Upper lobe of left lung (tissue), 6 donors: Measurements from ENCODE around the gene CAPN3. TPM values are rescaled to one million over a fixed set of nuclear protein-coding genes. Genes with fewer than 3 reads are reported as not detected.

Experiments
- ATAC-seq, 2 donors: fragments of 200-7000 bp; cut with Tn5 transposase; one replicate each; pipeline ENCODE4 v1.9.1; 2022; ENCODE audit warnings: mild to moderate bottlenecking in 2 of 2, moderate library complexity in 2 of 2; ENCODE audit not compliant: low FRiP score in 2 of 2
- DNase-seq, 2 donors: peaks; one replicate each; pipeline ENCODE4 v3.0.0-alpha.2; 2019 to 2020
- H3K27ac ChIP-seq, 4 donors: fragments of 200-600 bp; sonication (generic); one replicate each; pipeline ENCODE4 v1.5.1; 2016 to 2019
- H3K27me3 ChIP-seq, 4 donors: fragments of 200-600 bp; sonication (generic); one replicate each; pipeline ENCODE4 v1.5.1; 2017 to 2019
- H3K36me3 ChIP-seq, 4 donors: fragments of 200-600 bp; sonication (generic); one replicate each; pipeline ENCODE4 v1.5.1; 2016 to 2019
- H3K4me1 ChIP-seq, 4 donors: fragments of 200-600 bp; sonication (generic); one replicate each; pipeline ENCODE4 v1.5.1; 2018 to 2019
- H3K4me3 ChIP-seq, 4 donors: fragments of 200-600 bp; sonication (generic); one replicate each; pipeline ENCODE4 v1.5.1; 2017 to 2019; ENCODE audit warnings: mild to moderate bottlenecking in 2 of 4, moderate library complexity in 1 of 4
- H3K9me3 ChIP-seq, 4 donors: fragments of 200-600 bp; sonication (generic); one replicate each; pipeline ENCODE4 v1.5.1; 2018 to 2019
- EP300 ChIP-seq, 4 donors: sonication (generic); formaldehyde crosslinking; IDR thresholded peaks; one replicate each; pipeline ENCODE4 v1.5.1; 2017; ENCODE audit warnings: antibody characterized with exemption in 4 of 4, control low read depth in 2 of 4
- POLR2A ChIP-seq, 4 donors: fragments of 450-650 bp; IDR thresholded peaks; one replicate each; pipeline ENCODE4 v1.5.1; 2016 to 2017; ENCODE audit warnings: antibody characterized with exemption in 4 of 4, mild to moderate bottlenecking in 2 of 4
- POLR2AphosphoS5 ChIP-seq, 2 donors: sonication (generic); formaldehyde crosslinking; IDR thresholded peaks; one replicate each; pipeline ENCODE4 v1.5.1; 2017; ENCODE audit warnings: antibody characterized with exemption in 2 of 2
- whole genome bisulfite sequencing, 2 donors: methylation state at CpG; one replicate each; pipeline ENCODE4 v1.1.5; 2017 to 2018; 5-methylcytosine and 5-hydroxymethylcytosine counted together
- total RNA-seq, 6 donors: library from RNA; depleted of rRNA in 4 of 6; stranded (reverse); fragments of >200 nt in 4 of 6; gene quantifications; one replicate each; pipeline versions ENCODE4 v1.1.0 to v1.2.1, GENCODE V29; 2016 to 2021
- TF ChIP-seq, protein P1 (sequence below), 6 experiments: fragments of 450-650 bp in 4 of 6; fragments of 200-600 bp in 2 of 6; sonication (generic) in 2 of 6; IDR thresholded peaks; one replicate each; pipeline ENCODE4 v1.5.1; 2016 to 2019; ENCODE audit warnings: antibody characterized with exemption in 6 of 6
- donor health status: DM: no; HTN: no; CAD: no; lungs with moderate emphysema.
- donor health status: DM: no; HTN: yes; CAD: no; lungs with severe emphysema.

CAPN3 gene
- total RNA-seq, 6 donors from 2014 or later, result 24.0 to 369 (median 54.3) TPM

- no peak for TF ChIP-seq POLR2AphosphoS5 (IDR thresholded peaks at IDR 0.05)
- TF ChIP-seq, protein P1, sequence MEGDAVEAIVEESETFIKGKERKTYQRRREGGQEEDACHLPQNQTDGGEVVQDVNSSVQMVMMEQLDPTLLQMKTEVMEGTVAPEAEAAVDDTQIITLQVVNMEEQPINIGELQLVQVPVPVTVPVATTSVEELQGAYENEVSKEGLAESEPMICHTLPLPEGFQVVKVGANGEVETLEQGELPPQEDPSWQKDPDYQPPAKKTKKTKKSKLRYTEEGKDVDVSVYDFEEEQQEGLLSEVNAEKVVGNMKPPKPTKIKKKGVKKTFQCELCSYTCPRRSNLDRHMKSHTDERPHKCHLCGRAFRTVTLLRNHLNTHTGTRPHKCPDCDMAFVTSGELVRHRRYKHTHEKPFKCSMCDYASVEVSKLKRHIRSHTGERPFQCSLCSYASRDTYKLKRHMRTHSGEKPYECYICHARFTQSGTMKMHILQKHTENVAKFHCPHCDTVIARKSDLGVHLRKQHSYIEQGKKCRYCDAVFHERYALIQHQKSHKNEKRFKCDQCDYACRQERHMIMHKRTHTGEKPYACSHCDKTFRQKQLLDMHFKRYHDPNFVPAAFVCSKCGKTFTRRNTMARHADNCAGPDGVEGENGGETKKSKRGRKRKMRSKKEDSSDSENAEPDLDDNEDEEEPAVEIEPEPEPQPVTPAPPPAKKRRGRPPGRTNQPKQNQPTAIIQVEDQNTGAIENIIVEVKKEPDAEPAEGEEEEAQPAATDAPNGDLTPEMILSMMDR (IDR thresholded peaks at IDR 0.05), result no peak
- no peak for TF ChIP-seq POLR2A (IDR thresholded peaks at IDR 0.05)
- no peak for DNase-seq
- Histone ChIP-seq H3K36me3 (no peaks in the 10 kb centered on the region), H3K9me3 (peaks cover 0 to 4% (median 0%) of the 10 kb centered on the region in 4 donors), H3K4me1 (no peaks in the 10 kb centered on the region), H3K27me3 (no peaks in the 10 kb centered on the region), H3K4me3 (no peak overlapping the region), H3K27ac (no peak overlapping the region)
- 95 to 97% methylated on average over 1 of the region's 1 CpG for WGBS, 2 donors
- ATAC-seq, result no peak
Measured at GRCh38 chr15:42374810-42375209, 15.5 kb downstream of the CAPN3 start.

- H3K4me3 ChIP-seq, result no peak overlapping the region
- no peak for TF ChIP-seq EP300 (IDR thresholded peaks at IDR 0.05)
- no peak for TF ChIP-seq POLR2AphosphoS5 (IDR thresholded peaks at IDR 0.05)
- TF ChIP-seq, protein P1 (IDR thresholded peaks at IDR 0.05), result no peak
- no peak for TF ChIP-seq POLR2A (IDR thresholded peaks at IDR 0.05)
- DNase-seq (peak in 1 of 2 donors; percentile 67), ATAC-seq (no peak)
- no peak overlapping the region for H3K27ac ChIP-seq
- WGBS, 2 donors, result 65 to 78% methylated on average over 5 of the region's 5 CpGs
- H3K9me3 ChIP-seq, result peaks cover 0 to 4% (median 0%) of the 10 kb centered on the region in 4 donors
- no peaks in the 10 kb centered on the region for H3K27me3 ChIP-seq
- H3K36me3 ChIP-seq, result no peaks in the 10 kb centered on the region
- no peaks in the 10 kb centered on the region for H3K4me1 ChIP-seq
Measured at GRCh38 chr15:42375252-42375651, 16.0 kb downstream of the CAPN3 start.

DNA sequence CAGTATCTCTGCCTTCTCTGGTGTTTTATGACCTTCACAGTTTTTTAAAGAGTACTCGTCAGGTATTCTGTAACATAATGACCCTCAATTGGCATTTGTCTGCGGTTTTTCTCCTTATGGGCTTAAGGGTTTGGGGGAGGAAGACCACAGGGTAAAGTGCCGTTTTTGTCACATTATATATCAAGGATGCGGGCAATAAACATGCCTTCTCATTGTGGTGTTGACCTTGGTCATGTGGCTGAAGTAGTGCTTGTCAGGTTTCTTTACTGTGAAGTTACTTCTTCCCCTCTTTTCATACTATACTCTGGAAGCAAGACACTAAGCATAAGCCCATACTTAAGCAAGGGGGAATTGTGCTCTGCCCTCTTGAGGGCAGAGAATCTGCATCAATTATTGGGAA is 16.6 kb downstream of the CAPN3 start:
- Histone ChIP-seq H3K27me3 (no peaks in the 10 kb centered on the region), H3K27ac (no peak overlapping the region), H3K9me3 (peaks cover 0 to 4% (median 0%) of the 10 kb centered on the region in 4 donors), H3K4me3 (no peak overlapping the region), H3K36me3 (no peaks in the 10 kb centered on the region), H3K4me1 (no peaks in the 10 kb centered on the region)
- WGBS, 2 donors, result 75 to 77% methylated on average over 4 of the region's 4 CpGs
- TF ChIP-seq POLR2A (IDR thresholded peaks at IDR 0.05) (no peak), POLR2AphosphoS5 (IDR thresholded peaks at IDR 0.05) (no peak), EP300 (IDR thresholded peaks at IDR 0.05) (no peak)
- TF ChIP-seq, protein P1 (IDR thresholded peaks at IDR 0.05), result no peak
- DNase-seq, result no peak
- no peak for ATAC-seq

DNA sequence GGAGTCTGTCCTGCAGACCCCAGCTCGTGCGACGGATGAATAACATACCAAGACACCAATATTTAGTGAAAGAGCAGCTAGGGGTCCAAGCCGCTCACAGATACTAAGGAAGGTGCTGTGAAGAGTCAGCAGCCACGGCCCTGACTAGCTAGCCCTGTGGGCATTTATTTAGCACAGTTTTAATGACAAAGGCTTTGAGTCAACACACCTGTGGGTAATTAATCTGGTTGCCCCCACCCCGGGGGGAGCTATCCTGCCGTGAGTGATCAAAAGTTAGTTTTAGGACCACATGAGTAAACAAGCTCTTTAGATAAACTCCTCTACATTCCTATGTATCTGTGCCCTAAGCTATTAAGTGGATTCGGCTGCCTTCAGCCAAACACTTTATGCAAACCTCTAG is 18.7 kb downstream of the CAPN3 start:
- WGBS, 2 donors, result 84 to 87% methylated on average over 8 of the region's 8 CpGs
- Histone ChIP-seq H3K9me3 (peaks cover 0 to 4% (median 0%) of the 10 kb centered on the region in 4 donors), H3K27ac (no peak overlapping the region), H3K36me3 (no peaks in the 10 kb centered on the region), H3K27me3 (no peaks in the 10 kb centered on the region), H3K4me3 (no peak overlapping the region), H3K4me1 (no peaks in the 10 kb centered on the region)
- no peak for DNase-seq
- no peak for ATAC-seq
- TF ChIP-seq EP300 (IDR thresholded peaks at IDR 0.05) (no peak), POLR2AphosphoS5 (IDR thresholded peaks at IDR 0.05) (no peak), POLR2A (IDR thresholded peaks at IDR 0.05) (no peak)
- TF ChIP-seq, protein P1 (IDR thresholded peaks at IDR 0.05), result no peak

GRCh38 chr15:42384597-42384996 is 25.3 kb downstream of the CAPN3 start:
- Histone ChIP-seq H3K9me3 (no peaks in the 10 kb centered on the region), H3K4me1 (peaks cover 15 to 25% (median 17%) of the 10 kb centered on the region in 4 donors), H3K36me3 (peaks cover 0 to 8% (median 3%) of the 10 kb centered on the region in 4 donors), H3K27me3 (no peaks in the 10 kb centered on the region), H3K4me3 (no peak overlapping the region), H3K27ac (no peak overlapping the region)
- TF ChIP-seq POLR2A (IDR thresholded peaks at IDR 0.05), result no peak
- TF ChIP-seq, protein P1 (IDR thresholded peaks at IDR 0.05), result no peak
- no peak for TF ChIP-seq POLR2AphosphoS5 (IDR thresholded peaks at IDR 0.05)
- TF ChIP-seq EP300 (IDR thresholded peaks at IDR 0.05), result no peak
- WGBS, 2 donors, result 51 to 60% methylated on average over 4 of the region's 4 CpGs
- no peak for DNase-seq
- ATAC-seq, result no peak
